ENCODE results near the gene TMEM63B.

Gene TMEM63B

GRCh38 chr6:44128020-44128917, 915 bp downstream of the TMEM63B start:
- Histone ChIP-seq H3K27ac (replicated peaks; ENCODE audit: low read length) (no peak overlapping the region), H3K27me3 (ENCODE audit: control insufficient read depth in 3 of 3, insufficient read depth in 3 of 3, low read depth in 1 of 3, low read length in 3 of 3) (no peaks in the 10 kb centered on the region), H3K4me2 (ENCODE audit: insufficient read depth, low read length, poor library complexity, severe bottlenecking) (peak overlapping the region; percentile 89), H4K8ac (ENCODE audit: low read depth, low read length) (no peak overlapping the region), H3K9ac (ENCODE audit: low read depth, low read length, poor library complexity) (peak overlapping the region; percentile 67), H2AK5ac (ENCODE audit: low read depth, low read length) (peak overlapping the region; percentile 98), H3K4me1 (ENCODE audit: control insufficient read depth in 2 of 2, insufficient read depth in 1 of 2, low read depth in 1 of 2, low read length in 2 of 2) (peaks cover 20 to 23% of the 10 kb centered on the region in 2 donors), H2BK5ac (ENCODE audit: low read length) (peak overlapping the region; percentile 79), H2AFZ (ENCODE audit: low read length) (peak overlapping the region; percentile 96), H3K4me3 (ENCODE audit: low read length in 2 of 2) (peak overlapping the region; percentile 81 to 93), H3K4ac (ENCODE audit: low read length) (peak overlapping the region; percentile 58), H4K91ac (ENCODE audit: low read depth, low read length, poor library complexity) (no peak overlapping the region), H3K18ac (ENCODE audit: low read length) (peak overlapping the region; percentile 95), H3K23ac (ENCODE audit: low read depth, low read length, poor library complexity) (peak overlapping the region; percentile 90), H3K36me3 (replicated peaks in 1 of 2; ENCODE audit: control insufficient read depth in 2 of 2, insufficient read depth in 2 of 2, low read length in 2 of 2) (peaks cover 0 to 23% of the 10 kb centered on the region in 2 donors), H3K79me1 (ENCODE audit: low read depth, low read length) (peaks cover 5% of the 10 kb centered on the region), H3K9me3 (replicated peaks in 1 of 2; ENCODE audit: control insufficient read depth in 2 of 2, insufficient read depth in 1 of 2, low read depth in 1 of 2, low read length in 2 of 2) (no peaks in the 10 kb centered on the region), H2BK12ac (ENCODE audit: low read length) (peak overlapping the region; percentile 87), H2BK120ac (ENCODE audit: low read depth, low read length) (peak overlapping the region; percentile 56), H3K14ac (ENCODE audit: low read length) (no peak overlapping the region), H2BK15ac (ENCODE audit: low read length) (peak overlapping the region; percentile 83)
- no CpG with 5 or more reads among the region's 49 CpGs for WGBS, 2 donors (ENCODE audit: extremely low coverage in 2 of 2, insufficient read length in 2 of 2, insufficient replicate concordance in 1 of 2)
- no peak for DNase-seq (ENCODE audit: low spot score)

- Histone ChIP-seq H3K18ac (ENCODE audit: low read length) (no peak overlapping the region), H2AFZ (ENCODE audit: low read length) (no peak overlapping the region), H3K23ac (ENCODE audit: low read depth, low read length, poor library complexity) (no peak overlapping the region), H2BK5ac (ENCODE audit: low read length) (no peak overlapping the region), H3K9ac (ENCODE audit: low read depth, low read length, poor library complexity) (no peak overlapping the region), H2BK120ac (ENCODE audit: low read depth, low read length) (no peak overlapping the region), H3K4me1 (ENCODE audit: control insufficient read depth in 2 of 2, insufficient read depth in 1 of 2, low read depth in 1 of 2, low read length in 2 of 2) (peaks cover 24 to 32% of the 10 kb centered on the region in 2 donors), H2BK15ac (ENCODE audit: low read length) (no peak overlapping the region), H2BK12ac (ENCODE audit: low read length) (no peak overlapping the region), H3K14ac (ENCODE audit: low read length) (no peak overlapping the region), H4K91ac (ENCODE audit: low read depth, low read length, poor library complexity) (no peak overlapping the region), H3K4me3 (ENCODE audit: low read length in 2 of 2) (no peak overlapping the region), H3K4ac (ENCODE audit: low read length) (no peak overlapping the region), H3K4me2 (ENCODE audit: insufficient read depth, low read length, poor library complexity, severe bottlenecking) (no peak overlapping the region), H3K79me1 (ENCODE audit: low read depth, low read length) (peaks cover 8% of the 10 kb centered on the region), H3K9me3 (replicated peaks in 1 of 2; ENCODE audit: control insufficient read depth in 2 of 2, insufficient read depth in 1 of 2, low read depth in 1 of 2, low read length in 2 of 2) (no peaks in the 10 kb centered on the region), H3K27ac (replicated peaks; ENCODE audit: low read length) (no peak overlapping the region), H4K8ac (ENCODE audit: low read depth, low read length) (no peak overlapping the region), H3K36me3 (replicated peaks in 1 of 2; ENCODE audit: control insufficient read depth in 2 of 2, insufficient read depth in 2 of 2, low read length in 2 of 2) (peaks cover 0 to 12% of the 10 kb centered on the region in 2 donors), H2AK5ac (ENCODE audit: low read depth, low read length) (no peak overlapping the region), H3K27me3 (ENCODE audit: control insufficient read depth in 3 of 3, insufficient read depth in 3 of 3, low read depth in 1 of 3, low read length in 3 of 3) (no peaks in the 10 kb centered on the region)
- no CpG with 5 or more reads among the region's 2 CpGs for WGBS, 2 donors (ENCODE audit: extremely low coverage in 2 of 2, insufficient read length in 2 of 2, insufficient replicate concordance in 1 of 2)
- no peak for DNase-seq (ENCODE audit: low spot score)
Observed at GRCh38 chr6:44129841-44130322, 2.5 kb downstream of the TMEM63B start.

DNA sequence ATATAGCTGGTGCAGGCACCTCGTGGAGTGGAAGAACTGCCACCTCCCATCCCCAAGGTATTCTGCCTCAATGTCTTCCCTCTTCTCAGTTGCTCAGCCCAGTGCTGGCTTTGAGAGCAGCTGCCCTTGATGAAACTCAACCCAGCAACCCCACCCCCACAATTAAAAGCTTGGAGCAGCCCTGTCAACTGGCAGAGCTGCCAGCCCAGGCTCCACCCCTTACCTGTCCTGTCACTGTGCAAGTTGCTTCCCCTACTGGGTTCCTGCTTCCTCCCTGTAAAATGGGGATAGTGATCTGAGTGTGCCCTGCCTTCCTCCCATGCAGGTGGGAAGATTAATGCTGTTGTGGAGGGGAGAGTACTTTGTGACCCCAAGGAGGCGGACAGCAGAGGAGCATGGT, 4.5 kb downstream of the TMEM63B start:
- Histone ChIP-seq H4K8ac (ENCODE audit: low read depth, low read length) (no peak overlapping the region), H3K4me1 (ENCODE audit: control insufficient read depth in 2 of 2, insufficient read depth in 1 of 2, low read depth in 1 of 2, low read length in 2 of 2) (peaks cover 14 to 31% of the 10 kb centered on the region in 2 donors), H3K23ac (ENCODE audit: low read depth, low read length, poor library complexity) (no peak overlapping the region), H2AK5ac (ENCODE audit: low read depth, low read length) (no peak overlapping the region), H2BK12ac (ENCODE audit: low read length) (no peak overlapping the region), H2AFZ (ENCODE audit: low read length) (no peak overlapping the region), H3K27ac (replicated peaks; ENCODE audit: low read length) (no peak overlapping the region), H2BK5ac (ENCODE audit: low read length) (no peak overlapping the region), H2BK120ac (ENCODE audit: low read depth, low read length) (no peak overlapping the region), H3K9me3 (replicated peaks in 1 of 2; ENCODE audit: control insufficient read depth in 2 of 2, insufficient read depth in 1 of 2, low read depth in 1 of 2, low read length in 2 of 2) (no peaks in the 10 kb centered on the region), H3K4me2 (ENCODE audit: insufficient read depth, low read length, poor library complexity, severe bottlenecking) (no peak overlapping the region), H4K91ac (ENCODE audit: low read depth, low read length, poor library complexity) (no peak overlapping the region), H3K4me3 (ENCODE audit: low read length in 2 of 2) (no peak overlapping the region), H3K36me3 (replicated peaks in 1 of 2; ENCODE audit: control insufficient read depth in 2 of 2, insufficient read depth in 2 of 2, low read length in 2 of 2) (peaks cover 0 to 9% of the 10 kb centered on the region in 2 donors), H3K14ac (ENCODE audit: low read length) (no peak overlapping the region), H3K79me1 (ENCODE audit: low read depth, low read length) (peaks cover 8% of the 10 kb centered on the region), H3K18ac (ENCODE audit: low read length) (no peak overlapping the region), H2BK15ac (ENCODE audit: low read length) (no peak overlapping the region), H3K9ac (ENCODE audit: low read depth, low read length, poor library complexity) (no peak overlapping the region), H3K4ac (ENCODE audit: low read length) (no peak overlapping the region), H3K27me3 (ENCODE audit: control insufficient read depth in 3 of 3, insufficient read depth in 3 of 3, low read depth in 1 of 3, low read length in 3 of 3) (no peaks in the 10 kb centered on the region)
- no CpG with 5 or more reads among the region's 2 CpGs for WGBS, 2 donors (ENCODE audit: extremely low coverage in 2 of 2, insufficient read length in 2 of 2, insufficient replicate concordance in 1 of 2)
- DNase-seq (ENCODE audit: low spot score): no peak

DNA sequence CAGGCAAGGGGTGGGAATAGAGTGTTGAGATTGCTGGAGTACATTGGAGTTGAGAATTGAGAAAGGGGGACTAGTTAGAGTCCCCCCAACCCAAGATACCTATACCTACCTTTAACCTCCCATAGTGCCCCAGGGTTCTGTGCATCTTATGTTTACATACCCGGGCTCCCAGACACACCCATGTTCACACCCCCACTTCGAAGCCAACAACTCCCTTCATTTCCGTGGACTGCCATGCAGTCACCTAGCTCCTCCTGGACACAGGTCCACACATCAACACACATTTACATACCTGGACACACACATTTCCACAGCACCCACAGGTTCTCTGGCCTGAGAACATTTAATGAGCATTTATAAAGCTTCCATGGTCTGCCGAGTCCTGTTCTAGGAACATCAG, 5.1 kb downstream of the TMEM63B start:
- no peak overlapping the region for H3K23ac ChIP-seq (ENCODE audit: low read depth, low read length, poor library complexity)
- H3K27ac ChIP-seq (replicated peaks; ENCODE audit: low read length): no peak overlapping the region
- H2AFZ ChIP-seq (ENCODE audit: low read length): no peak overlapping the region
- H4K8ac ChIP-seq (ENCODE audit: low read depth, low read length): no peak overlapping the region
- H3K4me3 ChIP-seq (ENCODE audit: low read length in 2 of 2): no peak overlapping the region
- no peak overlapping the region for H2AK5ac ChIP-seq (ENCODE audit: low read depth, low read length)
- no peak overlapping the region for H3K18ac ChIP-seq (ENCODE audit: low read length)
- H3K4ac ChIP-seq (ENCODE audit: low read length): no peak overlapping the region
- peaks cover 0 to 2% of the 10 kb centered on the region in 2 donors for H3K9me3 ChIP-seq (replicated peaks in 1 of 2; ENCODE audit: control insufficient read depth in 2 of 2, insufficient read depth in 1 of 2, low read depth in 1 of 2, low read length in 2 of 2)
- H3K36me3 ChIP-seq (replicated peaks in 1 of 2; ENCODE audit: control insufficient read depth in 2 of 2, insufficient read depth in 2 of 2, low read length in 2 of 2): peaks cover 2 to 12% of the 10 kb centered on the region in 2 donors
- peaks cover 8% of the 10 kb centered on the region for H3K79me1 ChIP-seq (ENCODE audit: low read depth, low read length)
- WGBS, 2 donors (ENCODE audit: extremely low coverage in 2 of 2, insufficient read length in 2 of 2, insufficient replicate concordance in 1 of 2): no CpG with 5 or more reads among the region's 4 CpGs
- H4K91ac ChIP-seq (ENCODE audit: low read depth, low read length, poor library complexity): no peak overlapping the region
- no peak overlapping the region for H2BK5ac ChIP-seq (ENCODE audit: low read length)
- no peaks in the 10 kb centered on the region for H3K27me3 ChIP-seq (ENCODE audit: control insufficient read depth in 3 of 3, insufficient read depth in 3 of 3, low read depth in 1 of 3, low read length in 3 of 3)
- no peak overlapping the region for H2BK12ac ChIP-seq (ENCODE audit: low read length)
- no peak overlapping the region for H2BK15ac ChIP-seq (ENCODE audit: low read length)
- peaks cover 14 to 31% of the 10 kb centered on the region in 2 donors for H3K4me1 ChIP-seq (ENCODE audit: control insufficient read depth in 2 of 2, insufficient read depth in 1 of 2, low read depth in 1 of 2, low read length in 2 of 2)
- no peak overlapping the region for H2BK120ac ChIP-seq (ENCODE audit: low read depth, low read length)
- no peak overlapping the region for H3K4me2 ChIP-seq (ENCODE audit: insufficient read depth, low read length, poor library complexity, severe bottlenecking)
- no peak overlapping the region for H3K9ac ChIP-seq (ENCODE audit: low read depth, low read length, poor library complexity)
- no peak overlapping the region for H3K14ac ChIP-seq (ENCODE audit: low read length)
- no peak for DNase-seq (ENCODE audit: low spot score)
